ENCODE measurements around the gene TMEM45B.
"Not testable (repeated sequence)": the region's sequence is repeated elsewhere in the genome, so short reads cannot be mapped to it uniquely, and the experiment has no call there.

The TMEM45B gene

DNA sequence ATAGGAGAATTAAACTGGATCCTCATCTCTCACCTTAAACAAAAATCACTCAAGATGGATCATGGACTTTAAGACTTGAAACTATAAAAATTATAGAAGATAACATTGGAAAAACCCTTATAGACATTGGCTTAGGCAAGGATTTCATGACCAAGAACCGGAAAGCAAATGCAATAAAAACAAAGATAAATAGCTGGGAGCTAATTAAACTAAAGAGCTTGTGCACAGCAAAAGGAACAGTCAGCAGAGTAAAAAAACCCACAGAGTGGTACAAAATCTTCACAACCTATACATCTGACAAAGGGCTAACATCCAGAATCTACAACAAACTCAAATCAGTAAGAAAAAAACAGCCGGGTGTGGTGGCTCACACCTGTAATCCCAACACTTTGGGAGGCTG, 7.4 kb upstream of the TMEM45B start:
- DNase-seq (ENCODE audit: low spot score): not testable (repeated sequence)

DNA sequence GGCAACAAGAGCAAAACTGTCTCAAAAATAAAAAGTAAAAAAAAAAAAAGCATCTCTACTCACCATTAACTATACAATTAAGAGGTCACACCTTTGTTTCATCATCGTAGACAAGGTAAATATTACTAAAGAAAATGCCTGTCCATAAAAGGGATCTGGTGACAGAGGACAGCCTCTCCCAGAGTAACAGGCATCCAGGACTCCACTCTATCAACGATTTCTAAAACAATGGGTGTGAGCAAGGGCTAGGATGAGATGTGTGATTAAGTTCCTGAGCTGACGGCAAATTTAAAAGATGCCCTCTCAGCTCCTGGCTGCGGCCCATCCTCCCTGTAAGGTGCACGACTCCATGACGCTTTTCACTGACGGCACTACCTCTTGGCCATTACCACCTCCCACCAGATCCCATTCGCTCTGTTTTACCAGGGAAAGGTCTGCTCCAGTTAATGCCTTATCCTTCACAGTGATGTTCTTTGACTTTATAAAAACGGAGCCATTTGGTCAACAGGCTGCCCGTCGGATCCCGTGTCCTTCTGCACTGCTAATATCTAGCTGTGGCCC, 2.3 kb upstream of the TMEM45B start:
- DNase-seq (ENCODE audit: low spot score): no peak

DNA sequence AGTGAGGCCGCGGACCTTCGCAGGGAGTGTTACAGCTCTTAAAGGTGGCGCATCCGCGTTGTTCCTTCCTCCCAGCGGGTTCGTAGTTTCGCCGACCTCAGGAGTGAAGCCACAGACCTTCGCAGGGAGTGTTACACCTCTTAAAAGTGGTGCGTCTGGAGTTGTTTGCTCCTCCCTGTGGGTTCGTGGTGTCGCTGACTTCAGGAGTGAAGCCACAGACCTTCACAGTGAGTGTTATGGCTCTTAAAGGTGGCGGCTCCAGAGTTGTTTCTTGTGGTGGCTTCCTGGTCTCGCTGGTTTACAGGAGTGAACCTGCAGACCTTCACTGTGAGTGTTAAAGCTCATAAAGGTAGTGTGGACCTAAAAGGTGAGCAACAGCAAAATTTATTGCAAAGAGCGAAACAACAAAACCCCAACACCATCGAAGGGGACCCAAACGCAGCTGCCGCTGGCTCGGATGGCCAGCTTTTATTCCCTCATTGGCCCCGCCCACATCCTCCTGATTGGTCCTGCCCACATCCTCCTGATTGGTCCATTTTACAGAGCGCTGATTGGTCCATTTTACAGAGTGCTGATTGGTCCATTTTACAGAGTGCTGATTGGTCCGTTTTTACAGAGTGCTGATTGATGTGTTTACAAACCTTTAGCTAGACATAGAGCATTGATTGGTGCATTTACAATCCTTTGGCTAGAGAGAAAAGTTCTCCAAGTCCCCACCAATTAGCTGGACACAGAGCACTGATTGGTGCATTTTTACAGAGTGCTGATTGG, 1.2 kb upstream of the TMEM45B start:
- no peak for DNase-seq (ENCODE audit: low spot score)

DNA sequence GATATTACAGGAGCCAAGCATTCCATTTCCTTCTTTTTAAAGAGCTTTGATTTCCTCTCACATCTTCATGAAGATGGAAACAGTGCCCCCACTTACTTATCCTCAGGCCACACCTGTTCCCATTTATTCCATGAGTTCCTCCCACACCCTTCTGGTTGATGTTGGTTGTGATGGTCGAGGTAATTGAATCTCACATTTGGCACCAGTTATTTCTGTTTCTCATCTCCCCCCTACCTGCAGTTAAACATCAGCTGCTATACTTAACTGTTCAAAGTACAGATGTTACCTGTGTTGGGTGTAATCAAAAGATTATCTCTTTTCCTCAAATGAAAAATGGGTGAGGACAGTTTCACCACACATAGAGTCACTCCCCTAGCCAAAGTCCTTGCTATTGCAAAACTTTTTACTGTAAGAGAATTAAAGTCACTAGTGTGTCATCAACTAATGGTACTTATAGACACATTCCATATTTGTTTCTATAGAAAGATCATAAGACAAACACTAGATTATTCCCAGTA, 1.9 kb downstream of the TMEM45B start:
- DNase-seq (ENCODE audit: low spot score): no peak

DNA sequence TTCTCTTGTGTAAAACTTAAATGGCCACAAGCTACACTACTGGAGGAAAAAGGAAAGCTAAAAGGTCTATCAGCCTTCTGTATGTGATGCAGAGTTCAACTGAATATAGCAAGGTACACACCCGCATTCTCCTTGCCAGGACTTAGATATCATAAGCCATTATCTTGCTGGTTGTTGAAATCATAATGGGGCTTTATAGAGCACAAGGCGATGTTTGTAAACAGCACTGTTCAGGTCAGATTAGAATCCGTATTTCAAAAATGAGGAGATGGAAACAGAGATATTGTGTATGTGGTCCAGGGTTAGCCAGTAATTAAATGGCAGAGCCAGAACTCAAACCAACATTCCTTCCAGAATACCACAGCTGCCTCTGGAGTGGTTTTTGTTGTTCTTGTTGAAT, 2.6 kb downstream of the TMEM45B start:
- DNase-seq (ENCODE audit: low spot score): not testable (repeated sequence)

DNA sequence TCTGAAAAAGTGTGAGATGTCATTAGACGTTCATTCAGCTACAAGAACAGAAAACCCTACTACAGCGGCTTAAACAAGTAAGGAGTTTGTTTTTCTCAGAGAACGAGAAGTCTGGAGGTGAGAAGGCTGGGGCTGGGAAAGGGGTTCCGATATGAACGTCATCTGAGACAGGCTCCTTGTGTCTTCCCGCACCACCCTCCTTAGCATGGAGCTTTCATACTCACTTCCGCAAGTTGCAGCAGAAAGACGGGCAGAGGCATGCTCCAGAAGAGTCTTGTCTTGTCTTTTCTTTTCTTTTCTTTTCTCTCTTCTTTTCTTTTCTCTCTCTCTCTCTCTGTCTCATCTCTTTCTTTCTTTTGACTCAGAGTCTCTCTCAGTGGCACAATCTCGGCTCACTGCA, 3.6 kb downstream of the TMEM45B start:
- DNase-seq (ENCODE audit: low spot score): no peak

DNA sequence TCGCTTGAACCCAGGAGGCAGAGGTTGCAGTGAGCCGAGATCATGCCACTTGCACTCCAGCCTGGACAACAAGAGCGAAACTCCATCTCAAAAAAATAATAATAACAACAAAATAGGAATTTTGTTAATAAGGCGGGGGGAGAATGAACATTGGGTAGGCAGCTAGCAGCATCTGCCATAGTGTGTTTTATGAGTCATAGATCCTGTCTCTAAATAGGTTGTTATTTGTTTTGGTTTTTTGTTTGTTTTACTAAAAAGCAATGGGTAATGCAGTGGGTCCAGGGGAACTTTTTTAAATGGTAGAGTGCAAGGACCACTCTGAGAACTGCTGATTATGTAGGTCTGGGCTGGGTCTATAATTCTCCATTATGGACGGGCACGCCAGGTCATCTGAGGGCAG, 4.6 kb downstream of the TMEM45B start:
- DNase-seq (ENCODE audit: low spot score): not testable (repeated sequence)

DNA sequence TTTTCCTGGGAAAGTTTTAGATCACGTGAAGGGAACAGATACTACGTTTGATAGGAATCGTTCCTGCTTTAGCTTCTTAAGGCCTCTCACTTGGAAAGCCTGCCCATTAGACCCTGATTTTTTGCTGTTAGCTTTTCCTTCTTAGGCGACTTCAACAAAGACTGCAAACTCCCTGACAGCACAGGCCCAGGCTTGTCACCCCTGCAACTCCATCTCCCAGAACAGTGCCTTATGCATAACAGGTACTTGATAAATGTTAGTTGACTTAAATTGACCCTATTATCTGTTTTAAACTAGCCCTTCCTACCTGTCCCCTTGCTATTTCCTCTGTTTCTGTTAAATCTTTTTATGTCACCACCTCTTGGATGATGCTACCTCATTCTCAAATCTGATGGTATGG, 7.6 kb downstream of the TMEM45B start:
- DNase-seq (ENCODE audit: low spot score): not testable (repeated sequence)

DNA sequence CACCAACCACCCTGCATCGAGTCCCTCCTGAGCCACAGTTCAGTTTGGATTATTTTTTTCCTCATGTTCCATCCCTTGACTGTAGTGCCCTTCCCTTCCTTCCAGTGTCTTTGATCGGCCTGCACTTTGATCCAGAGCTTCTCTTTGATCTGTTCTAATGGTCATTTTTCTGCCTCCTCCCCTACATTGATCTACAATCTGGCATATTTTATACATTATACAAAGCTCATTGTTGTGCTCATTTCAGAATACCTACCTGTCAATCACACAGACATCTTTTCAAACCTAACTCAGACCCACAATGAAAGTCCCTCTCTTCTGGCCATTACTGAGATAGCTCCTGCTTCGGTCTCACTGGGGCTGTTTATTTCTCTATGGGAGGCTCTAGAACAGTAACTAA, 8.2 kb downstream of the TMEM45B start:
- DNase-seq (ENCODE audit: low spot score): not testable (repeated sequence)

DNA sequence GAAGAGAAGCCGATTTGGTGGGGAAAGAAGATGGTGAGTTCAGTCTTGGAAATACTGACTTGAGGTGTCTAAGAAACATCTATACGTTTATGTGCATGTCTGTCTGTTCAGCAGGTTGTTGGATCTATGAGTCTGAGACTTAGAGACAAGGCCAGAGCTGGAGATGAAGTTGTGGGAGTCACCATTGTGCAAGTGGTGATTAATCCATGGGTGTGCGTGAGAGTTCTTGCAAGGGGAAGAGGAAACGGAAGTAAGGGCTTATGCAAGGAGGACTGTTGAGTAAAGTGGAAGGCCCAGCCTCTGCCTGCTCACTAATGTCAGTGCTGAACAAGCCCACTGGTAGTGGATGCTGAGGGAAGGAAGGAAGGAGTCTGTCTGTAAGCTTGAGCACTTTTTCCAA, 9.7 kb downstream of the TMEM45B start:
- no peak for DNase-seq (ENCODE audit: low spot score)

DNA sequence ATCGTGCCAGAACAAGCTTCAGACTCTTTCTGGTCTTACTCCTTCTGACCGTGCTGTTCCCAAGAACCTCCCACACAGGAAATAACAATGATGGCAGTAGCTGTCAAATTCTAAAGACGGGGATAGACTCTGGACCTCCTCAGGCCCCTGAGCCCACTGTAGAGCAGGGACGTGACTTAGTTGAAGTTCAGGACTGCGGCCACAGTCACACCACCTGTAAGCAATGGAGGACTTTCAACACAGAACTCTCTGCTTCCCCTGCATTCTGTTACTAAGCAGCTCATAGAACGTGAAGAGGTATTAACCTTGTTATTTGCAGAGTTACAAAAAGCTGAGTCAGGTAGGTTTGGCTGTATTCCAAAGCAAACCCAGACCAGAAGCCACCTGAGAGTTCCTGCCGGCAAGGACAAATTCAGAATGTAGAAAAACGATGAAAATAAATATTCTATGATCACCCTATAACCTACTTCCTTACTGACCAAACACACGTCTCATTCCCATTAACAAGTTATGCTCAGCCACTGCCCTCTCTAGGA, 12.7 kb downstream of the TMEM45B start:
- DNase-seq (ENCODE audit: low spot score): no peak

DNA sequence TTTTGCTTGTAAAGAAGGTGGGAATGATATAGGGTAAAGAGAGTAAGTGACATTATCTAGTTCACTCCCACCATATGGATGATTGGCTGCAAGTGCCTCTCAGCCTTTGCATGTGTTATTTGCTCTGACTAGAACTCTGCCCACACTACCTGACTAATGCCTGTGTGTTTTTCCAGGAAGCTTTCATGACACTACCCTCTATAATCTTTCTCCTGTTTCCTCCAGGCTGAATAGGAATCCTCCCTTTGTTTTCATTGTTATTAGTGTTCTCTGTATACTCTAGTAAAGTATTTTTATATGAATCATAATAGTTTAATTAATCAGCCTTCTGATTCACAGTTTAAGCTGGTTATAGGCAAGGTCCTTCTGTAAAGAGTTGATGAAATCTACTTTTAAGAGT, 13.8 kb downstream of the TMEM45B start:
- DNase-seq (ENCODE audit: low spot score): not testable (repeated sequence)

DNA sequence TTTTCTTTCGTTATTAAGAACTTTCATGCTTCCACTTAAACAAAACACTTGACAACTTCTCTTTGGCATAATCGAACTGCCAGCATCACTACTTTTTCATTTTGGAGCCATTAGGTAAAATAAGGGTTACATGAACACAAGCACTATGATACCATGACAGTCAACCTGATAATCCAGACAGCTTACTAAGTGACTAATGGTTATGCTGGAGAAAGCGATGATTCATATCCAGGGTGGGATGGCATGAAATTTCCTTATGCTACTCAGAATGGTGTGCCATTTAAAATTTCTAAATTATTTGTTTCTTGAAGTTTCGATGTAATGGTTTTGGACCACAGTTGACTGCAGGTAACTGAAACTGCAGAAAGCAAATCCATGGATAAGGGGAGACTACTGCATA, 15.6 kb downstream of the TMEM45B start:
- not testable (repeated sequence) for DNase-seq (ENCODE audit: low spot score)

DNA sequence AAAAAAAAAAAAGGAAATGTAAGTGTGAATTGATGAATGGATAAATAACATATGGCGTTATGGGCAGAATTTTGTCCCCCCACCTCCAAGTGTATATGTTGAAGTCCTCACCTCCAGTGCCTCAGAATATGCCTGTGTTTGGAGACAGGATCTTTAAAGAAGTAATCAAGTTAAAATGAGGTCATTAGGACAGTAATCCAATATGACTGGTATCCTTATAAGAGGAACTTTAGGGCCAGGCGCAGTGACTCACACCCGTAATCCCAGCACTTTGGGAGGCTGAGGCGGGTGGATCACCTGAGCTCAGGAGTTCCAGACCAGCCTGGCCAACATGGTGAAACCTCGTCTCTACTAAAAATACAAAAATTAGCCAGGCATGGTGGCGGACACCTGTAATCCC, 17.6 kb downstream of the TMEM45B start:
- DNase-seq (ENCODE audit: low spot score): not testable (repeated sequence)

DNA sequence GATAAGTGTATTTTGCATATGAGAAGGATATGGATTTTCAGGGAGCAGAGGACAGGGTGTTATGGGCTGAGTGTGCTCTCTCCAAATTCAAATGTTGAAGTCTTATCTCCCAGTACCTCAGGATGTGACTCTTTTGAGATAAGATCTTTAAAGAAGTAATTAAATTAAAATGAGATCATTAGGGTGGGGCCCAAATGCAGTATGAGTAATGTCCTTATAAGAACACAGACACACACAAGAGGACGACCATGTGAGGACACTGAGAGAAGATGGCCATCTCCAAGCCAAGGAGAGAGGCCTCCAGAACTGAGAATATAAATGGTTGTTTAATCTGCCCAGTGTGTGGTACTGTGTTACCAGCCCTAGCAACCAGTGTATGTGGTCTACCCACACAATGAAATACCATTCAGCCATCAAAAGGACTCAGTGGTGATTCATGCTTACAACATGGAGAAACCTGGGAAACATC, 20.8 kb downstream of the TMEM45B start:
- DNase-seq (ENCODE audit: low spot score): not testable (repeated sequence)

DNA sequence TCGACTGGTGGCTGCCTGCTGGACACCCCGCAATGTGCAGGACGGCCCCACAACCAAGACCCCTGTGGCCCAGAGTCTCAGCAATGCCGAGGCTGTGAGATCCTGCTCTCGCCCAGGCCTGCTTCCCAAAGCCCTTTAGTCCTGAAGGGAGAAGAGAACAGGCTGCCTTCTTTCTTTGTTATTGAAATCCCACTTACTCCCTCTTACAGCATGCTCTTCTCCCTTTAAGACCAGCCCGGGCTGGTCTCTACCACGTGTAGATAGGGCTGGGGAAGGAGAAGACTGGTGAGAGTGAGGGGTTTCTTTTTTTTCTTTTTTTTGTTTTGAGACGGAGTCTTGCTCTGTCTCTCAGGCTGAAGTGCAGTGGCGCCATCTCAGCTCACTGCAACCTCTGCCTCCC, 21.3 kb downstream of the TMEM45B start:
- DNase-seq (ENCODE audit: low spot score): no peak

DNA sequence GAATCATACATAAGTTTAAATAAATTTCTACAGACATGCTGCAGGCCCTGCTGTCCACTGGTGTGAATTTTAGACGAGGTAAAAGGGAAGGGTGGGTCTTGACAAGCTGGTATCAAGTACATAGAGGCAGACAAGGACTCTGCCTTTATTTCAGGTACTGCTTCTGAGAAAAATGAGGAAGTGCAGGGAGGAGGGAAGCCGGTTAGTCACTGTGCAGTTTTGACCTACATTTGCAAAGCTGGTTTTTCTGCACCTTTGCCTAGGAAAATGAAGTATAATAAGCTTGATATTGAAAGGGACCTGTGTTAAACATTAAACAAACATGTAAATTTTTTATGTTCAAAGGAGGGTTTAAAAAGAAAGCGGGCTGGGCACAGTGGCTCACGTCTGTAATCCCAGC, 24.6 kb downstream of the TMEM45B start:
- no peak for DNase-seq (ENCODE audit: low spot score)

DNA sequence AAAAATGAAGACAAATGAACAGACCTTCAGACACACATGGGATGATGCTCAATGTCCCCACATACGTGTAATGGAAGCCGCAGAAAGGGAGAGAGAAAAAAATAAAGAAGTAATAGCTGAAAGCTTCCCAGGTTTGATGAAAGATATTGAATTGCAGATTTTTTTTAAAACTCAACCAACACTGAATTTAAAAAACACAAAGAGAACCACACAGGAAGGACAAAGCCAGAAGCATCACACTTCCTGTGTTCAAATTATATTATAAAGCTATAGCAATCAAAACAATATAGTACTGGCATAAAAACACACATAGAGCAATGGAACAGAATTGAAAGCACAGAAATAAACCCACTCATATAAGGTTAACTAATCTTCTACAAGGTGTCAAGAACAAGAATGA, 26.5 kb downstream of the TMEM45B start:
- no peak for DNase-seq (ENCODE audit: low spot score)

DNA sequence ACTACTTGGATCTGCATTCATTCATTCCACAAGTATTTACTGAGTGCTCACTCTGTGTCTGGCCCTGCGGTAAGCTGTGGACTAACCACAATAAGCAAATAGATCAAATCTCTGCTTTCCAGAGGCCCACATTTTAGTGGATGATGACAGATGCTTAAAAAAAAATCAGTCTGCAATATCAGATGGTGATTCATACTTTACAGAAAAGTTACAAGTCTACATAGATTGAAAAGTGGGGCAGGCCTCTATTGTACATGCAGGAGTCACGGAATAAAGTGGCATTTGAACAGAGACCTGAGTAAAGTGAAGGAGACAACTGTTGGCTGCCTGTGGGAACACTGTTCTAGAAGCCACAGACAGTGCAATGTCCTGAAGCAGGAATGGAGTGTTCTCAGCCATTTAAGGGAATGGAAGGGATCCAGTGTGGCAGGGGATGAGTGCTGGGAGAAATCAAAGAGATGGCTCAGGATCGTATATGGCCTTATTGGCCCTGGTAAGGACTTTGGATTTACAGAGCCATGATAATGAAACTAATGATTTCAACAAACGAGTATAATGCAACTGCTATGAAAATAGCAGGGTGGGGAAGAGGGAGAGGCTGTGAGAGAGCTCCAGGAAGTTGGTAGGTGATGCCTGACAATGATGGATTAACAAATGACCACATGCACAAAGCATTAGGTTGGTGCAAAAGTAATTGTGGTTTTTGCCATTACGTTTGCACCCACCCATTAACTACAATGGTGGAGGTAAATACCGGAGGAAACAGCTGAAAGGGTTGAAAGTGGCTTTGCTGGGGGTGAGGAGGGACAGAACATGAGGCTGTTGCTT, 31.1 kb downstream of the TMEM45B start:
- no peak for DNase-seq (ENCODE audit: low spot score)

DNA sequence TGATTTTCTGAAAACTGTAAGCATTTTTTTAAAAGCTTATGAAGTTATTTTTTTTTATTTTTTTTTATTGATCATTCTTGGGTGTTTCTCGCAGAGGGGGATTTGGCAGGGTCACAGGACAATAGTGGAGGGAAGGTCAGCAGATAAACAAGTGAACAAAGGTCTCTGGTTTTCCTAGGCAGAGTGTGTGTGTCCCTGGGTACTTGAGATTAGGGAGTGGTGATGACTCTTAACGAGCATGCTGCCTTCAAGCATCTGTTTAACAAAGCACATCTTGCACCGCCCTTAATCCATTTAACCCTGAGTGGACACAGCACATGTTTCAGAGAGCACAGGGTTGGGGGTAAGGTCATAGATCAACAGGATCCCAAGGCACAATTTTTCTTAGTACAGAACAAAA, 31.7 kb downstream of the TMEM45B start:
- not testable (repeated sequence) for DNase-seq (ENCODE audit: low spot score)

DNA sequence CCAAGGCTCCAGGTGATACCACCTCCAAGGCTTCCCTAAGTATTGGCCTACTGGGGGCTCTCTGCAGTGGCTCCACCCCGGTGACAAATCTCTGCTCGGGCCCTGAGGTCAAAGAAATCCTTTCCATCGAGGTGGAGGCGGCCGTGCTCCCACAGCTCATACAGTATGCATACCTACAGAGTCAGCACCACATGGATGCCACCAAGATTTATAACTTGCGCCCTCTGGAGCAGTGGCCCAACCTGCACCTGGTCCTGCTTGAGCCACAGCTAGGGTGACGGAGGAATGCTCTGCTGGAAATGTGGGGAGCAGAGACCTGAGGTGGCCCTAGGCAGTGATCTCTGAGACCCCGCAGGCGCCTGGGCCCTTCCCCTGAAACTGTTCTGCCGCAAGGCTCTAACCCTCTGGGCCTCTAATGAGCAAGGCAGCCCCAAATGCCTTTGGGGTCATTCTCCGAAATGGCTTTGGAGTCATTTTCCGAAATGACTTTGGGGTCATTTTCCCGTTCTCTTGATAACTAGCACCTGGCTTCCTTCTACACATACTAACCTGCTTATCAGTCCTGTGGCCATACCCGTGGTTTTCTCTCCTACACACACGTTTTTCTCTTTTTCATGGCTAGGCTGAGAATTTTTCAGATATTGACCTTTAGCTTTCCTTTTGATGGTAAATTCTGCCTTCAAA, 33.9 kb downstream of the TMEM45B start:
- DNase-seq (ENCODE audit: low spot score): no peak
